Neural cell (in vitro differentiated cells): ENCODE results near the gene TOMM20. TPM values are rescaled to one million over a fixed set of nuclear protein-coding genes. Genes with fewer than 3 reads are reported as not detected.

Source experiments
- H2AFZ ChIP-seq: fragments of 200-600, 300-800 bp; sonication (generic), shearing (Covaris generic); 2 replicates; pipeline ENCODE4 v1.6.0; 2014; ENCODE audit warnings: low read depth, mild to moderate bottlenecking, antibody characterized with exemption, low read length, moderate library complexity
- H3F3A ChIP-seq: fragments of 200-600 bp; shearing (Covaris generic); 2 replicates; pipeline ENCODE4 v1.6.1; 2016; ENCODE audit warnings: mild to moderate bottlenecking, moderate library complexity, mixed read lengths, antibody characterized with exemption, low read length; ENCODE audit not compliant: insufficient read depth, poor library complexity, severe bottlenecking
- H3K27ac ChIP-seq: fragments of 200-600, 300-800 bp; sonication (generic), shearing (Covaris generic); 2 replicates; pipeline ENCODE4 v1.5.1; 2014; ENCODE audit warnings: mild to moderate bottlenecking, low read length, moderate library complexity
- H3K27me3 ChIP-seq: fragments of 300-800, 200-600 bp; sonication (generic), shearing (Covaris generic); 2 replicates; pipeline ENCODE4 v1.6.0; 2014; ENCODE audit warnings: mild to moderate bottlenecking, low read depth, low read length, moderate library complexity; ENCODE audit not compliant: insufficient read depth
- H3K36me3 ChIP-seq: fragments of 300-800, 200-600 bp; sonication (generic), shearing (Covaris generic); 2 replicates; pipeline ENCODE4 v1.5.1; 2014; ENCODE audit warnings: mild to moderate bottlenecking, antibody characterized with exemption, low read length, moderate library complexity; ENCODE audit not compliant: insufficient read depth
- H3K4me2 ChIP-seq: fragments of 300-800, 200-600 bp; sonication (generic), shearing (Covaris generic); 2 replicates; pipeline ENCODE4 v1.6.0; 2014; ENCODE audit warnings: mild to moderate bottlenecking, low read length
- H3K4me3 ChIP-seq: fragments of 300-800, 200-600 bp; sonication (generic), shearing (Covaris generic); 2 replicates; pipeline ENCODE4 v1.5.1; 2014; ENCODE audit warnings: mild to moderate bottlenecking, low read length, moderate library complexity
- H3K79me2 ChIP-seq: fragments of 200-600 bp; shearing (Covaris generic); replicated peaks from 2 replicates; pipeline ENCODE4 v1.6.0; 2014; ENCODE audit warnings: mild to moderate bottlenecking, low read length, moderate library complexity; ENCODE audit not compliant: insufficient read depth
- H3K9ac ChIP-seq: fragments of 300-800, 200-600 bp; sonication (generic), shearing (Covaris generic); 2 replicates; pipeline ENCODE4 v1.6.1; 2016; ENCODE audit warnings: mild to moderate bottlenecking, low read length, mixed read lengths
- H3K9me2 ChIP-seq: fragments of 200-600 bp; shearing (Covaris generic); 2 replicates; pipeline ENCODE4 v1.6.1; 2016; ENCODE audit warnings: mild to moderate bottlenecking, low read length, mixed read lengths; ENCODE audit not compliant: insufficient read depth
- H3K9me3 ChIP-seq: fragments of 200-600, 300-800 bp; sonication (generic), shearing (Covaris generic); 2 replicates; pipeline ENCODE4 v1.6.1; 2016; ENCODE audit warnings: mild to moderate bottlenecking, mixed run types, low read length, moderate library complexity, mixed read lengths
- H4K20me1 ChIP-seq: fragments of 200-600 bp; shearing (Covaris generic); 2 replicates; pipeline ENCODE4 v1.6.1; 2016; ENCODE audit warnings: mild to moderate bottlenecking, mixed run types; ENCODE audit not compliant: insufficient read depth
- EP300 ChIP-seq: fragments of 450-650 bp; conservative IDR thresholded peaks from 2 replicates; pipeline ENCODE4 v1.6.1; 2014; ENCODE audit warnings: antibody characterized with exemption, mild to moderate bottlenecking, moderate library complexity; ENCODE audit not compliant: poor library complexity, severe bottlenecking
- EZH2 ChIP-seq: fragments of 200-600, 300-800 bp; shearing (Covaris generic), sonication (generic); IDR thresholded peaks from 2 replicates; pipeline ENCODE4 v1.6.1; 2014; ENCODE audit warnings: antibody characterized with exemption, low read length, borderline replicate concordance, mild to moderate bottlenecking; ENCODE audit not compliant: insufficient read depth, poor library complexity, severe bottlenecking
- MXI1 ChIP-seq: fragments of 450-650 bp; conservative IDR thresholded peaks from 2 replicates; pipeline ENCODE4 v1.6.1; 2014; ENCODE audit warnings: antibody characterized with exemption, mild to moderate bottlenecking; ENCODE audit not compliant: poor library complexity, severe bottlenecking
- POLR2AphosphoS5 ChIP-seq: IDR thresholded peaks from 2 replicates; pipeline ENCODE4 v1.6.1; 2012
- RAD21 ChIP-seq: fragments of 450-650 bp; conservative IDR thresholded peaks from 2 replicates; pipeline ENCODE4 v1.6.1; 2014; ENCODE audit warnings: antibody characterized with exemption, mild to moderate bottlenecking, moderate library complexity
- SMC3 ChIP-seq: fragments of 450-650 bp; conservative IDR thresholded peaks from 2 replicates; pipeline ENCODE4 v1.6.1; 2014; ENCODE audit warnings: antibody characterized with exemption, mild to moderate bottlenecking, moderate library complexity; ENCODE audit not compliant: poor library complexity
- TAF1 ChIP-seq: IDR thresholded peaks from 2 replicates; pipeline ENCODE4 v1.6.1; 2012; ENCODE audit warnings: low read depth
- polyA plus RNA-seq: library from polyadenylated mRNA; depleted of rRNA; stranded (reverse); fragments of >200 nt; gene quantifications from 2 replicates; pipeline ENCODE4 v1.2.3, GENCODE V29; 2014
- TF ChIP-seq, protein P1 (sequence below): IDR thresholded peaks from 2 replicates; pipeline ENCODE4 v1.6.1; 2012; ENCODE audit warnings: borderline replicate concordance
- TF ChIP-seq, protein P2 (sequence below): fragments of 450-650 bp; IDR thresholded peaks from 2 replicates; pipeline ENCODE4 v1.5.1; 2014; ENCODE audit warnings: antibody characterized with exemption, mild to moderate bottlenecking, moderate library complexity; ENCODE audit not compliant: poor library complexity, severe bottlenecking

The TOMM20 gene
- polyA plus RNA-seq, 1 donor from 2014 or later, result 175 TPM

DNA sequence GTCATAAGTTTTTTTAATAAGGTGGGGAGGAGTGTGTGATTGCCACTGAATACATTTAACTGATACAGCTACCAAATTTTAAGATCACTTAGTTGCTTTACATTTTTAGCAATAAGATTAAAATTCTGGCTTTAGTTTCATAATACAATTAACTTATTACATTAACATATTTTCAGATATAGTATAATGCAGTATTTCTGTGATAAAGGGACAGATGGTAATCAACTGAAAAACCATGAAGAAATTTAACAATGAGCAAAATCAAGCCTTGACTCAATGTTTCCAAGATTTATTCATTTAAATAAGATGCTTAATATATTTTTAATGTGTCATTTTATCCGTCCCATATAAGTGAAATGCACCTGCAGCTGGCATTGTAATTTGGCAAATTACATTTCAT lies 4.0 kb downstream of the TOMM20 start (continued):
- TF ChIP-seq, protein P1, sequence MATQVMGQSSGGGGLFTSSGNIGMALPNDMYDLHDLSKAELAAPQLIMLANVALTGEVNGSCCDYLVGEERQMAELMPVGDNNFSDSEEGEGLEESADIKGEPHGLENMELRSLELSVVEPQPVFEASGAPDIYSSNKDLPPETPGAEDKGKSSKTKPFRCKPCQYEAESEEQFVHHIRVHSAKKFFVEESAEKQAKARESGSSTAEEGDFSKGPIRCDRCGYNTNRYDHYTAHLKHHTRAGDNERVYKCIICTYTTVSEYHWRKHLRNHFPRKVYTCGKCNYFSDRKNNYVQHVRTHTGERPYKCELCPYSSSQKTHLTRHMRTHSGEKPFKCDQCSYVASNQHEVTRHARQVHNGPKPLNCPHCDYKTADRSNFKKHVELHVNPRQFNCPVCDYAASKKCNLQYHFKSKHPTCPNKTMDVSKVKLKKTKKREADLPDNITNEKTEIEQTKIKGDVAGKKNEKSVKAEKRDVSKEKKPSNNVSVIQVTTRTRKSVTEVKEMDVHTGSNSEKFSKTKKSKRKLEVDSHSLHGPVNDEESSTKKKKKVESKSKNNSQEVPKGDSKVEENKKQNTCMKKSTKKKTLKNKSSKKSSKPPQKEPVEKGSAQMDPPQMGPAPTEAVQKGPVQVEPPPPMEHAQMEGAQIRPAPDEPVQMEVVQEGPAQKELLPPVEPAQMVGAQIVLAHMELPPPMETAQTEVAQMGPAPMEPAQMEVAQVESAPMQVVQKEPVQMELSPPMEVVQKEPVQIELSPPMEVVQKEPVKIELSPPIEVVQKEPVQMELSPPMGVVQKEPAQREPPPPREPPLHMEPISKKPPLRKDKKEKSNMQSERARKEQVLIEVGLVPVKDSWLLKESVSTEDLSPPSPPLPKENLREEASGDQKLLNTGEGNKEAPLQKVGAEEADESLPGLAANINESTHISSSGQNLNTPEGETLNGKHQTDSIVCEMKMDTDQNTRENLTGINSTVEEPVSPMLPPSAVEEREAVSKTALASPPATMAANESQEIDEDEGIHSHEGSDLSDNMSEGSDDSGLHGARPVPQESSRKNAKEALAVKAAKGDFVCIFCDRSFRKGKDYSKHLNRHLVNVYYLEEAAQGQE, result no peak
- no peak for TF ChIP-seq POLR2AphosphoS5
- no peak for TF ChIP-seq MXI1

DNA sequence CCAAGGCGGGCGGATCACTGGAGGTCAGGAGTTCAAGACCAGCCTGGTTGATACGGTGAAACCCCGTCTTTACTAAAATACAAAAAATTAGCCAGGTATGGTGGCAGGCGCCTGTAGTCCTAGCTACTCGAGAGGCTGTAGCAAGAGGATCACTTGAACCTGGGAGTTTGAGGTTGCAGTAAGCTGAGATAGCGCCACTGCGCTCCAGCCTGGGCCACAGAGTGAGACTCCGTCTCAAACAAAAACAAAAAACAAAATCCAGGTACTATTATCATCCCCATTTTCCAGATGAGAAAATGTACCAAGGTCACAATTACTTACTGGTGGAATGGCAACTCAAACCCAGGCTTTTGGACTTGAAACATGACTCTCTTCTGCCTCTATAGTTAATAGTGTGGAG lies 4.5 kb downstream of the TOMM20 start:
- no peak overlapping the region for H3K27ac ChIP-seq
- no peak overlapping the region for H3K9ac ChIP-seq
- TF ChIP-seq MXI1 (no peak), EZH2 (no peak), POLR2AphosphoS5 (no peak), TAF1 (no peak), EP300 (no peak), RAD21 (no peak), SMC3 (no peak)
- TF ChIP-seq, protein P2, sequence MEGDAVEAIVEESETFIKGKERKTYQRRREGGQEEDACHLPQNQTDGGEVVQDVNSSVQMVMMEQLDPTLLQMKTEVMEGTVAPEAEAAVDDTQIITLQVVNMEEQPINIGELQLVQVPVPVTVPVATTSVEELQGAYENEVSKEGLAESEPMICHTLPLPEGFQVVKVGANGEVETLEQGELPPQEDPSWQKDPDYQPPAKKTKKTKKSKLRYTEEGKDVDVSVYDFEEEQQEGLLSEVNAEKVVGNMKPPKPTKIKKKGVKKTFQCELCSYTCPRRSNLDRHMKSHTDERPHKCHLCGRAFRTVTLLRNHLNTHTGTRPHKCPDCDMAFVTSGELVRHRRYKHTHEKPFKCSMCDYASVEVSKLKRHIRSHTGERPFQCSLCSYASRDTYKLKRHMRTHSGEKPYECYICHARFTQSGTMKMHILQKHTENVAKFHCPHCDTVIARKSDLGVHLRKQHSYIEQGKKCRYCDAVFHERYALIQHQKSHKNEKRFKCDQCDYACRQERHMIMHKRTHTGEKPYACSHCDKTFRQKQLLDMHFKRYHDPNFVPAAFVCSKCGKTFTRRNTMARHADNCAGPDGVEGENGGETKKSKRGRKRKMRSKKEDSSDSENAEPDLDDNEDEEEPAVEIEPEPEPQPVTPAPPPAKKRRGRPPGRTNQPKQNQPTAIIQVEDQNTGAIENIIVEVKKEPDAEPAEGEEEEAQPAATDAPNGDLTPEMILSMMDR, result no peak
- TF ChIP-seq, protein P1, result no peak
- no peaks in the 10 kb centered on the region for H3K27me3 ChIP-seq
- no peaks in the 10 kb centered on the region for H3F3A ChIP-seq
- no peaks in the 10 kb centered on the region for H3K9me3 ChIP-seq
- no peaks in the 10 kb centered on the region for H3K9me2 ChIP-seq
- no peaks in the 10 kb centered on the region for H4K20me1 ChIP-seq
- no peak overlapping the region for H2AFZ ChIP-seq
- H3K79me2 ChIP-seq, result peaks cover 75% of the 10 kb centered on the region
- no peak overlapping the region for H3K4me2 ChIP-seq
- H3K36me3 ChIP-seq, result peaks cover 4% of the 10 kb centered on the region
- H3K4me3 ChIP-seq, result no peak overlapping the region
